Measurements from ENCODE around the gene LRSAM1.

DNA sequence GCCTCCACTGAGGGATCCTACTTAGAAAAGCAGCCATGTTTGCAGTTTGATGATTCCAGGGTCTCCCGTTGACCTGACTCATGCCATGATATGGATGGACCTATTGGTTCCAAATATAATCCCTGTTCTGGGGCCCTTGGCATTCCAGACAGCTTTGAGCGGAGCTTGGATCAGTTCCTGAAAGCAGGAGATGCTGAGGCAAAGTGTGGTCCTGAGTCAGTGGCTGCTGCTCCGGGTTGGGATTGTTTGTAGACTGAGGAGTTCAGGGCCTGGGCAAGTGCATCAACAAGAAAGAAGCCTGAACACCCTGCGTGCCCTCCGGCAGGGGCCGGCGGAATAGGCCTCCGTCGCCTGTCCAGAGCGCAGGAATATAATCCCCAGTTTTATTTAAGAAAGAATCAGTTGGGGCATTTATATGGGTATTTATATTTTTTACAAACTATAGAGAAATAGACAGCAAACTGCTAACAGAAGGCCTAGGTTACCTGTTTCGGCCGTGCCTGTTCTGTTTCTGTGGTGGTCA lies 50.6 kb downstream of the LRSAM1 start:
- TF ChIP-seq, protein P1, sequence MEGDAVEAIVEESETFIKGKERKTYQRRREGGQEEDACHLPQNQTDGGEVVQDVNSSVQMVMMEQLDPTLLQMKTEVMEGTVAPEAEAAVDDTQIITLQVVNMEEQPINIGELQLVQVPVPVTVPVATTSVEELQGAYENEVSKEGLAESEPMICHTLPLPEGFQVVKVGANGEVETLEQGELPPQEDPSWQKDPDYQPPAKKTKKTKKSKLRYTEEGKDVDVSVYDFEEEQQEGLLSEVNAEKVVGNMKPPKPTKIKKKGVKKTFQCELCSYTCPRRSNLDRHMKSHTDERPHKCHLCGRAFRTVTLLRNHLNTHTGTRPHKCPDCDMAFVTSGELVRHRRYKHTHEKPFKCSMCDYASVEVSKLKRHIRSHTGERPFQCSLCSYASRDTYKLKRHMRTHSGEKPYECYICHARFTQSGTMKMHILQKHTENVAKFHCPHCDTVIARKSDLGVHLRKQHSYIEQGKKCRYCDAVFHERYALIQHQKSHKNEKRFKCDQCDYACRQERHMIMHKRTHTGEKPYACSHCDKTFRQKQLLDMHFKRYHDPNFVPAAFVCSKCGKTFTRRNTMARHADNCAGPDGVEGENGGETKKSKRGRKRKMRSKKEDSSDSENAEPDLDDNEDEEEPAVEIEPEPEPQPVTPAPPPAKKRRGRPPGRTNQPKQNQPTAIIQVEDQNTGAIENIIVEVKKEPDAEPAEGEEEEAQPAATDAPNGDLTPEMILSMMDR (IDR thresholded peaks at IDR 0.05; ENCODE audit: insufficient read depth, low read length, poor library complexity, severe bottlenecking) = no peak
- TF ChIP-seq EZH2phosphoT487 (conservative IDR thresholded peaks at IDR 0.05; ENCODE audit: low read length) = no peak

All from SU-DHL-6 (cell line).